Ovary (tissue), 3 donors: ENCODE results near the gene PPP1R3F.

Experiments
- CTCF ChIP-seq, 3 donors: fragments of 450-650 bp in 2 of 3; fragments of 200-600 bp in 1 of 3; IDR thresholded peaks; one replicate each; pipeline versions ENCODE4 v1.5.1 to v1.8.0; 2016 to 2022; ENCODE audit warnings: antibody characterized with exemption in 3 of 3, mild to moderate bottlenecking in 1 of 3
- POLR2A ChIP-seq: fragments of 450-650 bp; IDR thresholded peaks from one replicate; pipeline ENCODE4 v1.6.1; 2017; ENCODE audit warnings: antibody characterized with exemption, mild to moderate bottlenecking, moderate library complexity
- donor health status: DM: no; HTN: no; CAD: no.

GRCh38 chrX:49233176-49233575 is 36.4 kb upstream of the PPP1R3F start, which contains the start of gene CACNA1F:
- no peak for TF ChIP-seq CTCF (IDR thresholded peaks at IDR 0.05)
- no peak for TF ChIP-seq POLR2A
